ENCODE measurements around the gene CACNA1S.

The CACNA1S gene

DNA sequence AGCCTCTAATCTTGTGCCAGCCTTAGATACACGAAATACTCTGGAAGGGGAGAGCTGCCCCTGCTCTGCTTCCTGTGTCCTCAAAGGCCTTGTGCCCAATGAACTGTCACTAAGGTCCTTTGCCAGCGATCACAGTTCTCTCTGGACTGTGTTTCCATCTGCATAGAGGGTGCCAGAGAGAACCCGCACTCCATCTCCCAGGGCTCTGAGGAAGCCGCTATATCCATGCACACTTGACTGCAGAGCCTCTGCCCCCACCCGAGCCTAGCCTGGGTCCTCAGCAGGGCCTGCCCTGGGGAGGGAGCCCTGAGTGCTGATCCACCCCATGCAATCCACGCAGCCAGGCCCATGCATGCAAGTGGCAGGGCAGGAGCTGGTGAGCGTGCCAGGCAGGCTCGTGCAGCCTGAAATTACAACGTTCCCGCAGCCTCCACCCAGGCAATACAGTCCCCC is 58.1 kb downstream of the CACNA1S start:
- TF ChIP-seq POLR2AphosphoS5 (IDR thresholded peaks at IDR 0.05; ENCODE audit: low read depth, low read length), result no peak
- no peak for TF ChIP-seq POLR2A (IDR thresholded peaks at IDR 0.05; ENCODE audit: low read depth, low read length)
- no peak for TF ChIP-seq TAF1 (IDR thresholded peaks at IDR 0.05; ENCODE audit: borderline replicate concordance, low read depth, low read length)
- no peak for FAIRE-seq
- DNase-seq (ENCODE audit: insufficient read length), result no peak

DNA sequence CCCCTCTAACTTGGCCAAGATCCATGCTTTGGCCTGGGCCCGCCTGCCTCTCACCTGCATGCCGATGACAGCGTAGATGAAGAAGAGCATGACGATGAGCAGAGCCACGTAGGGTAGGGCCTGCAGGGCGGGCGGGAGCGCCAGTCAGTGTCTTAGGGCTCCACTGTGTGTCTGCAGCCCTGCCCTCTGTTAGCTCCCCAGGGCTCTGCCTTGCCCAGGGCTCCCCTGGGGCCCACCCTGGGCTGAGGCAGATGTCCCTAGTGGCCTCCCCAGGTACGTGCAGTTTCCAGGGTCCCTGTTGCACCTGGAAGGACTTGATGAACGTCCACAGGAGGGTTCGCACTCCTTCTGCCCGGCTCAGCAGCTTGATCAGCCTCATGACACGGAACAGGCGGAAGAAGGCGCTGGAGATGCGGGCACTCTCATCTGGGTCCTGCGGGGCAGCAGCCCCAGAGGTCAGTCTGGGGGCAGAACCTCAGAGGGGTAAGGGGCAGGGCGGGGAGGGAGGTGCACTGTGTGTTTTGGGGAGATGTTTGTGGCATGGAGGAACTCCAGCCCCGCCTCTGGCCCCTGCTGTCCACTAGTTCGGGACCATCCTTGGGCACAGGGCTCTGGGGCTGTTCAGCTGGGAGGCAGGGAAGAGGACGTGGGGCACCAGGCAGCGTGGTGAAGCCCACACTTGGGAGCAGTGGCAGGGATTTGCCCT is 58.9 kb downstream of the CACNA1S start:
- DNase-seq (ENCODE audit: insufficient read length) (no peak), FAIRE-seq (no peak)
- TF ChIP-seq POLR2A (IDR thresholded peaks at IDR 0.05; ENCODE audit: low read depth, low read length) (no peak), POLR2AphosphoS5 (IDR thresholded peaks at IDR 0.05; ENCODE audit: low read depth, low read length) (no peak), TAF1 (IDR thresholded peaks at IDR 0.05; ENCODE audit: borderline replicate concordance, low read depth, low read length) (no peak)

DNA sequence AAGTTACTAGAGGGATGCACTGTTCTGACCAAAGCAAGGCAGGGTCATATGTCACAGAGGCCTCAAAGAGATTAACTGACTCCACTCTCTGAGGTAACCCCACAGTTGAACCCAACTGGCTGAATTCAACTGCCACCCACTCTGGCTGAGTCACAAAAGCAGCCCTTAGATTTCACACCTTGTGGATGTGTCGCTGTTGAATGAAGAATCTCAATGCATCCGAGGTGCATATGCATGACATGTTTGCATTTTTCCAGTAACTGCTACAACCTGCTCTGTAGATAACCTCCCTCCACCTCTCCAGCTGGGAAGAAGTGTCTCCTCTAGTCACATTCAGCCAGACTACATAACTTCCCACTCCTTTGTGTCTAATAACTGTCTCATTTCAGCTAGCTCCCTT is 60.8 kb downstream of the CACNA1S start:
- no peak for DNase-seq (ENCODE audit: insufficient read length)
- TF ChIP-seq TAF1 (IDR thresholded peaks at IDR 0.05; ENCODE audit: borderline replicate concordance, low read depth, low read length), result no peak
- TF ChIP-seq POLR2AphosphoS5 (IDR thresholded peaks at IDR 0.05; ENCODE audit: low read depth, low read length), result no peak
- TF ChIP-seq POLR2A (IDR thresholded peaks at IDR 0.05; ENCODE audit: low read depth, low read length), result no peak
- FAIRE-seq, result no peak

DNA sequence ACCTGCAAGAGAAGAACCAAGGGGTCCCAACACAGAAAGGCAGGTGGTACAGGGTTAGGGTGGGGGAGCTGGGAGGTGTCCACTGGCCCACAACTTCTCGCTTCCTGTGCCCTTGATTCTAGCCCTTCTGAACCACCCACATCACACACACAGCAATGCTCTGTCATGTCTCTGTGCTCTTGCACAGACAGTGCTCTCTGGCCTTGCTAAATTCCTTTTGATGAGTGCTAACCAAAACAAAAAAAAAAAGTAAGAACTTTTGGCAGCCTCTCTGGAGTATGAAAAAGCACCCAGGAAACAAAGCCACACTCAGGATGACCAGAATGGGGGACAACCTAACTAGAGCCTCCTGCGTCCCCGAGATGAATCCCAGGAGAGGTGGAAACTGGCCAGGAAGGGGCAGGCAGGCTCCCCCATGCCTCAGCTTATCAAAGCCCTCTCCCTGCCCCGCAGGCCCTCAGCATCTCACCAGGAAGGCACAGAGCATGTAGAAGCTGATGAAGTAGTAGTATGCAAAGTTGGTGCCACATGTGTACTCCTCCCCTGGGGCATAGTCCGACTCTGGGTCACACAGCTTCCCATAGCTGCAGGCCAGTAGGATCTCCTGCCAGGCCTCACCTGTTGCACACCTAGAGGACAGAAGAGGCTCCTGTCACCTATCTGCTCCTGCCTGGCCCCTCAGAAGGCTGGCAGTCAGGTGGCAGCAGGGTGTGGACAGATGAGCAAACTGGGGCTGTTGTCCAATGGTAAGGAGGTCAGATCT is 61.5 kb downstream of the CACNA1S start:
- TF ChIP-seq POLR2A (IDR thresholded peaks at IDR 0.05; ENCODE audit: low read depth, low read length) (no peak), POLR2AphosphoS5 (IDR thresholded peaks at IDR 0.05; ENCODE audit: low read depth, low read length) (no peak), TAF1 (IDR thresholded peaks at IDR 0.05; ENCODE audit: borderline replicate concordance, low read depth, low read length) (no peak)
- DNase-seq (ENCODE audit: insufficient read length), result no peak
- no peak for FAIRE-seq

DNA sequence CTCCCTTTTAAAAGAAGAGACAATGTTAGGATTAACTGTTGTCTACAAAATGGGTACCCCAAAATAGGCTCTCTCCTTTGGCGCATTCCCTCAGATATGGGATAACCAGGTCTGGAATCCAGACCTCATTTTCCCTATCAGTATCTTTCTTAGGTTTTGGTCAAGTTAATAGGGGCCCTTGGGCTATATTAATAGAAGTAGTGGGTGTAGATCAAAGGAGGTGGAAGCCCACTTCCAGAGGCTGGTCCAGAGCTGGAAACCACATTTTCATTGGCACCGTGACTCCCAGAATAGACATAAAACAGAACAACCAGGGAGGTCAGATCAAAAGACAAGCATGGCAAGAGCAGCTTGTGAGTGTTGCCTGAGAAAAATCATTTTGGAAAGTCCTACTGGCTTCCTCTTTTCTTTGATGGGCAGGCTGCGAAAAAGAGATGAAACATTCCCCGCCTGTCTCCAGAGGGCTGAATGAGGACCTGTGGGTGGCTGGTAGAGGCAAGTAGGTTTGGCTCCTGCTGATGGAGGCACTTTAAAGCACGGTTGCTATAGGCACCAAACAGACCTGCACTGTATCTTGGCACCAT is 62.9 kb downstream of the CACNA1S start:
- FAIRE-seq (no peak), DNase-seq (ENCODE audit: insufficient read length) (no peak)
- no peak for TF ChIP-seq POLR2AphosphoS5 (IDR thresholded peaks at IDR 0.05; ENCODE audit: low read depth, low read length)

DNA sequence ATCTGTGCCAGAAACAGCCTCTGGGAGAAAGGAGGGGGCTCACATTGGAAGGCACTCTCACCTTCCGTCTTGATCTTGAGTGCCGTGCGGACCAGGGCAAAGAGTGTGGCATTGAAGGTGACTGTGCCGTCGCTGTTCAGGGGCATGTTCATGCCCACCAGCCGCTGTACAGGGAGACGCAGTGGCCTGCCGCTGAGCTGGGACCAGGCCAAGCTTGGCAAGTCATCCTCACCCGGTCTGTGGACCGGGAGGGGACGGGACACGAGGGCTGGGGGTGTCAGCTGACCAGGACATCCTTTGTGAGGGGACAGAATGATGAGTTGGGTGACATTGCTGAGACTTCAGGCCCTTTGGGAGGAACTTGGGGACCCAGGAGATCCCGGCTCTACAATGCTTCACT is 63.7 kb downstream of the CACNA1S start:
- no peak for FAIRE-seq
- TF ChIP-seq POLR2AphosphoS5 (IDR thresholded peaks at IDR 0.05; ENCODE audit: low read depth, low read length) (no peak), POLR2A (IDR thresholded peaks at IDR 0.05; ENCODE audit: low read depth, low read length) (no peak), TAF1 (IDR thresholded peaks at IDR 0.05; ENCODE audit: borderline replicate concordance, low read depth, low read length) (no peak)
- no peak for DNase-seq (ENCODE audit: insufficient read length)

DNA sequence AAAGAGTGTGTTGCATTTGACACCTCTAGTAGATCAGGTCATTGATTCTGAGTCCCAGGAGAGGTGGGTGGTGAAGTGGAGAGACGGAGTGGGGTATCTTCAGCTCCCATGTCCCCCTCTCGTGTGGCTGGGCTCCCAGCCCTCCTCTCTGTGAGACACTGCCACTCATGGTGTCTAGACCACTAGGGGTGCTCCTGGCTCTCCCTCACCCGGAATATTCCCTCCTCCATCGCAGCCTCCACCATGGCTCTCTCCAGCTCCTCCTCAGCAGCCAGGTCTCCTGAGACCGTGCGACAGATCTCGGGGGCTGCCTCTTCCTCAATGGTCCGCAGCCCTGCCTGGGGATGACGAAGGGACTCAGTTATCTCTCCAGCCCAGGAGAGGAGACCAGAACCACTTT is 68.1 kb downstream of the CACNA1S start:
- DNase-seq (ENCODE audit: insufficient read length) (no peak), FAIRE-seq (no peak)
- no peak for TF ChIP-seq POLR2A (IDR thresholded peaks at IDR 0.05; ENCODE audit: low read depth, low read length)
- TF ChIP-seq TAF1 (IDR thresholded peaks at IDR 0.05; ENCODE audit: borderline replicate concordance, low read depth, low read length), result no peak

DNA sequence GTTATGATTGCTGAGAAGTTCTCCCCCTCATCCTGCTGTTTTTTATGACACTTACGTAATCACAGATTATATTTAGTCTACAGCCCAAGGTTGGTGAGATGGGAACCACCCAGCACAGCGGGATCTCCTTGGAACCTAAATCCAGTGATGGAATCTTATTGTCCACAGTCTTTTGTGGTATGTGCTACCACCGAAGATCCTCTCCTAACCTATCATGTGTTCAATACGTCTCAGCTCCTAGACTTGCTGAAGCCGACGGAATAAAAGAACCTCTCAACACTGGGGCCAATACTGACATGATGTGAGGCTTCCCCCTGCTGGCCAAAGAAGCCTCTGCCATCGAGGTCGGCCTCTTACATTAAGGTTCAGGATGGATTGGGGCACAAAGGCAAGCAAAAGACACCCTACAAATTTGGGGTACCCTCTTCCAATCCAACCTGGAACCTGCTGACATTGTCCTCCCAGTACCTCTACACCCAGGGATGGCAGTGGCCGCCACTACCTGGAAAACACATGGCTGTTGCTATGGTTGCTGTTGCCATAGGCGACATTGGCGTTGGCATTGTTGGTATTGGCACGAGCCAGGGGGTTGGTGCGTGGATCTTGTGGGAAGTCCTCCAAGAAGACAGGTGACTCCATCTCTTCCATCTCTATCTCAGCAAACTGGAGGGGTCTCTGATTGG is 69.3 kb downstream of the CACNA1S start:
- DNase-seq (ENCODE audit: insufficient read length) (peak; percentile 50), FAIRE-seq (peak; percentile 90)
- TF ChIP-seq TAF1 (IDR thresholded peaks at IDR 0.05; ENCODE audit: borderline replicate concordance, low read depth, low read length), result no peak
- no peak for TF ChIP-seq POLR2AphosphoS5 (IDR thresholded peaks at IDR 0.05; ENCODE audit: low read depth, low read length)
- no peak for TF ChIP-seq POLR2A (IDR thresholded peaks at IDR 0.05; ENCODE audit: low read depth, low read length)

DNA sequence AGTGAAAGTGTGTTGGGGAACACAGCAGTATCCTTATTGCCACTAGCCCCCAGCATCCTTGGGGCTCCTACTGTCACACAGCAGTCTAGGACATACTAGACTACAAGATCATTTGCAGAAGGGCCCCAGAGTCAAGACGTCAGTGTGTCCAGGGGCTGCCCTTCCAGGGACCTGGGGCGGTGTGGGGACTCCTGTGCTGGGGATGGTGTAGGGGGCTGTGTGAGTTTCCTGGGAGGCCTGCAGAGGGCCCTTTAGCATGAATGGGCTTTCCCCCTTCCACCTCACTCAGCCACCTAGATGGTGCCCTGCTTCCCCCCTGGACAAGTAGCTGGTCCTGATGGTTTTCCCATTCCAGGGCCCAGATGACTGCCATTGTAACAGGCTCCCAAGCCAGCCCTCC is 71.2 kb downstream of the CACNA1S start:
- FAIRE-seq (no peak), DNase-seq (ENCODE audit: insufficient read length) (no peak)
- no peak for TF ChIP-seq POLR2AphosphoS5 (IDR thresholded peaks at IDR 0.05; ENCODE audit: low read depth, low read length)

DNA sequence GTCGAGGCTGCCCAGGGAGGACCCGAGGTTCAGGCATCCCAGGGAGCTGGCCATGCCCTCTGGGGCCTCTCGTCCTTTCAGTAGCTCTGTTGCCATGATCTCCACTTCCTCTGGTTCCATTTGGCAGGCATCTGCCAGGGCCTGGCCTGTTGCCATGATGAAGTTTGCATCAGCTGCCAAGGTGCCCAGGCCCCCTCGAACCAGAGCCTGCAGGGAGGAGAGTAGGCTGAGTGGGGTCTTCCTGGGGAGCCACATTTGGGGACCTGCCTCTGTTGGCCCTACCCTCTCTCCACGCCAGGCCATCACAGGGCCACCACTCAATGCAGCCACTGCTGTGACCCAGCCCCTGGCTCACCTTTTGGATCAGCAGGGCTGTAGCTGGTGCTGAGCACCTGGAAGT is 72.3 kb downstream of the CACNA1S start:
- no peak for FAIRE-seq
- DNase-seq (ENCODE audit: insufficient read length), result no peak
- no peak for TF ChIP-seq POLR2AphosphoS5 (IDR thresholded peaks at IDR 0.05; ENCODE audit: low read depth, low read length)
- no peak for TF ChIP-seq TAF1 (IDR thresholded peaks at IDR 0.05; ENCODE audit: borderline replicate concordance, low read depth, low read length)
- no peak for TF ChIP-seq POLR2A (IDR thresholded peaks at IDR 0.05; ENCODE audit: low read depth, low read length)

DNA sequence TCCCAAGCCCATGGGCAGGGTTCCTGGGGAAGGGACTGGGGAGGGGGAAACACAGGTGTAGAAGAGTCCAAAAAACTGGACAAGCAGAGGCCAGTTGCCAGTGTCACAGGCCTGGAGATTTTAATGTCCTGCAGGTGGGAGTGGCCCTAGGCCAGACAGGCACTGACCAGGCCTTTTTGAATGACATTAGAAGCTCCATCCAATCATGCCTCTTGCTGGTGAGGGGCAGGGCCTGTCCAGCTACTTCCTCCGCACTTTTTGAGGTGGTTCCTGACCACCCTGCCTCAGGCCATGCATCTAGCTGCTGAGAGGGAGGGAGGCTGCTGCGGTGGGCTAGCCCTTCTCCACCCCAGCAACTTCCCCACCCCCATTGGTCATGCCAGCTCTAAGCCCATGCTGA is 72.8 kb downstream of the CACNA1S start:
- DNase-seq (ENCODE audit: insufficient read length), result no peak
- TF ChIP-seq POLR2AphosphoS5 (IDR thresholded peaks at IDR 0.05; ENCODE audit: low read depth, low read length), result no peak
- no peak for TF ChIP-seq TAF1 (IDR thresholded peaks at IDR 0.05; ENCODE audit: borderline replicate concordance, low read depth, low read length)
- TF ChIP-seq POLR2A (IDR thresholded peaks at IDR 0.05; ENCODE audit: low read depth, low read length), result no peak
- no peak for FAIRE-seq

Measured in GM12892 (cell line).